Measurements from ENCODE around the gene BCL2L12.
A peak's percentile ranks its signal among the peaks of the same experiment; 100 is the strongest.

BCL2L12 gene

GRCh38 chr19:49682274-49682673 lies 16.5 kb downstream of the BCL2L12 start:
- Histone ChIP-seq H3K9me3 (ENCODE audit: control insufficient read depth, low read length) (no peaks in the 10 kb centered on the region), H3K36me3 (ENCODE audit: control insufficient read depth, insufficient read depth, low read length, severe bottlenecking) (peaks cover 47% of the 10 kb centered on the region), H3K9ac (ENCODE audit: low read length) (peak overlapping the region; percentile 70), H3K4me3 (ENCODE audit: low read length) (no peak overlapping the region), H3K4me1 (ENCODE audit: control insufficient read depth, insufficient read depth, low read length) (peaks cover 38% of the 10 kb centered on the region), H3K27me3 (replicated peaks; ENCODE audit: control insufficient read depth, insufficient read depth, low read length) (no peaks in the 10 kb centered on the region)
- DNase-seq (ENCODE audit: low read depth), result no peak

DNA sequence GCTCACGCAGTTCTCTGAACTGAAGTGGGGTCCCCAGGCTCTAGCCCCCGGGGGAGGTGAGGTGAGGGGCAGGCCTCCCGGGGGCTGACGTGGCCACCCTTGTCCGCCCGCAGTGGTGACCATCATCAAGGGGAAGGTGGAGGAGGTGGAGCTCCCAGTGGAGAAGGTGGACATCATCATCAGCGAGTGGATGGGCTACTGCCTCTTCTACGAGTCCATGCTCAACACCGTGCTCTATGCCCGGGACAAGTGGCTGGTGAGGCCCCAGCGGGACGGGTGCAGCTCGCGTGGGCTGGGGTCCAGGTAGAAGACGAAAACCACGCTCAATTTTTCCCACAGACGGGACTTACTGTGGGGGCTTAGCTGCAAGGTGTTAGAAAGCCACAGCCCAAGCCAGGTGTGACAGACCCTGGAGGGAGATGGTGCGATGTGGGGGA lies 18.1 kb downstream of the BCL2L12 start:
- Histone ChIP-seq H3K9ac (ENCODE audit: low read length) (no peak overlapping the region), H3K9me3 (ENCODE audit: control insufficient read depth, low read length) (no peaks in the 10 kb centered on the region), H3K4me1 (ENCODE audit: control insufficient read depth, insufficient read depth, low read length) (peaks cover 30% of the 10 kb centered on the region), H3K36me3 (ENCODE audit: control insufficient read depth, insufficient read depth, low read length, severe bottlenecking) (peaks cover 50% of the 10 kb centered on the region), H3K27me3 (replicated peaks; ENCODE audit: control insufficient read depth, insufficient read depth, low read length) (no peaks in the 10 kb centered on the region), H3K4me3 (ENCODE audit: low read length) (no peak overlapping the region)
- no peak for DNase-seq (ENCODE audit: low read depth)

GRCh38 chr19:49684251-49684982 lies 18.7 kb downstream of the BCL2L12 start:
- H3K4me3 ChIP-seq (ENCODE audit: low read length), result no peak overlapping the region
- H3K9me3 ChIP-seq (ENCODE audit: control insufficient read depth, low read length), result no peaks in the 10 kb centered on the region
- no peaks in the 10 kb centered on the region for H3K27me3 ChIP-seq (replicated peaks; ENCODE audit: control insufficient read depth, insufficient read depth, low read length)
- peak; percentile 22 for DNase-seq (ENCODE audit: low read depth)
- H3K36me3 ChIP-seq (ENCODE audit: control insufficient read depth, insufficient read depth, low read length, severe bottlenecking), result peaks cover 50% of the 10 kb centered on the region
- H3K4me1 ChIP-seq (ENCODE audit: control insufficient read depth, insufficient read depth, low read length), result peaks cover 25% of the 10 kb centered on the region
- no peak overlapping the region for H3K9ac ChIP-seq (ENCODE audit: low read length)

GRCh38 chr19:49684983-49685553 lies 19.3 kb downstream of the BCL2L12 start:
- no peak overlapping the region for H3K9ac ChIP-seq (ENCODE audit: low read length)
- no peaks in the 10 kb centered on the region for H3K27me3 ChIP-seq (replicated peaks; ENCODE audit: control insufficient read depth, insufficient read depth, low read length)
- H3K36me3 ChIP-seq (ENCODE audit: control insufficient read depth, insufficient read depth, low read length, severe bottlenecking), result peaks cover 50% of the 10 kb centered on the region
- H3K4me3 ChIP-seq (ENCODE audit: low read length), result no peak overlapping the region
- H3K9me3 ChIP-seq (ENCODE audit: control insufficient read depth, low read length), result no peaks in the 10 kb centered on the region
- no peak for DNase-seq (ENCODE audit: low read depth)
- H3K4me1 ChIP-seq (ENCODE audit: control insufficient read depth, insufficient read depth, low read length), result peaks cover 27% of the 10 kb centered on the region

DNA sequence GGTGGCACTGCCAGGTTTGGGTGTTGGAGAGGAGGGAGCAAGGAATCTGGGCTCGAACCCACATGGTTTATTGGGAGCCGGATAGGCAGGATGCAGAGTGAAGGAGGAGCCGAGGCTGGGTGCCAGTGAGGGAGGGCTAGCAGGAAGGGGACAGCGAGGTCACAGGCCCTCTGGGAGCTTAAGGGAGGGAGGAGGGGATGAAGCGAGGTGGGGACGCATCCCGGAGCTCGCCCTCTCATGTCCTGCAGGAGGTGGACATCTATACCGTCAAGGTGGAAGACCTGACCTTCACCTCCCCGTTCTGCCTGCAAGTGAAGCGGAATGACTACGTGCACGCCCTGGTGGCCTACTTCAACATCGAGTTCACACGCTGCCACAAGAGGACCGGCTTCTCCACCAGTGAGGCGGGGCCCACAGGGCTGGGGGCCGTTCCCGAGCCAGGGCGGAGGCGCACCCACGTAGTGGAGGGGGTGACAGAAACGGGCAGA lies 20.2 kb downstream of the BCL2L12 start:
- H3K36me3 ChIP-seq (ENCODE audit: control insufficient read depth, insufficient read depth, low read length, severe bottlenecking), result peaks cover 50% of the 10 kb centered on the region
- no peak for DNase-seq (ENCODE audit: low read depth)

DNA sequence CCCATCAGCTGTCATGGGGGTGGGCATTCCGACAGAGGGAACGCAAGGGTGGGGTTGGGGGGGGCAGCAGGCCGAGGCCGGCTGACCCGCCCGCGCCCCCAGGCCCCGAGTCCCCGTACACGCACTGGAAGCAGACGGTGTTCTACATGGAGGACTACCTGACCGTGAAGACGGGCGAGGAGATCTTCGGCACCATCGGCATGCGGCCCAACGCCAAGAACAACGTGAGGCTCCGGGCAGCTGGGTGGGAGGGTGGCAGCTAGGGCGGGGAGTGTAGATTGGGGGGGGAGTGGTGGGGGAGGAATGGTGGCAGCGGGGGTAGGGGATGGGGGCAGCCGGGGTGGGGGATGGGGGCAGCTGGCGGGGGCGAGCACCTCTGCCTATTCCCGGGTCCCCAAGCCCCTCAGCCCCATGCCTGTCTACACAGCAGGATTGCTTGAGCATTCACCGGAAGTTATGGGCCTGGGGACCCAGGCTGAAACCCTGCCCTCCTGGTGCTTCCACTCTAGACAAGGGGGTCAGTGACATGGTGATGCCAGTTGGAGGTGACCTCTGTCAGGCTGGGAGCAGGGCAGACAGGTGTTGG lies 20.9 kb downstream of the BCL2L12 start:
- peaks cover 23% of the 10 kb centered on the region for H3K4me1 ChIP-seq (ENCODE audit: control insufficient read depth, insufficient read depth, low read length)
- H3K36me3 ChIP-seq (ENCODE audit: control insufficient read depth, insufficient read depth, low read length, severe bottlenecking), result peaks cover 50% of the 10 kb centered on the region
- no peak overlapping the region for H3K9ac ChIP-seq (ENCODE audit: low read length)
- H3K27me3 ChIP-seq (replicated peaks; ENCODE audit: control insufficient read depth, insufficient read depth, low read length), result no peaks in the 10 kb centered on the region
- no peak overlapping the region for H3K4me3 ChIP-seq (ENCODE audit: low read length)
- DNase-seq (ENCODE audit: low read depth), result no peak
- no peaks in the 10 kb centered on the region for H3K9me3 ChIP-seq (ENCODE audit: control insufficient read depth, low read length)

More for the DNA sequence above, 20.2 kb downstream of the BCL2L12 start:
- no peak overlapping the region for H3K4me3 ChIP-seq (ENCODE audit: low read length)
- no peaks in the 10 kb centered on the region for H3K27me3 ChIP-seq (replicated peaks; ENCODE audit: control insufficient read depth, insufficient read depth, low read length)
- H3K9ac ChIP-seq (ENCODE audit: low read length), result no peak overlapping the region
- peaks cover 27% of the 10 kb centered on the region for H3K4me1 ChIP-seq (ENCODE audit: control insufficient read depth, insufficient read depth, low read length)
- no peaks in the 10 kb centered on the region for H3K9me3 ChIP-seq (ENCODE audit: control insufficient read depth, low read length)

- Histone ChIP-seq H3K27me3 (replicated peaks; ENCODE audit: control insufficient read depth, insufficient read depth, low read length) (no peaks in the 10 kb centered on the region), H3K4me1 (ENCODE audit: control insufficient read depth, insufficient read depth, low read length) (peaks cover 18% of the 10 kb centered on the region), H3K9ac (ENCODE audit: low read length) (no peak overlapping the region), H3K36me3 (ENCODE audit: control insufficient read depth, insufficient read depth, low read length, severe bottlenecking) (peaks cover 44% of the 10 kb centered on the region), H3K9me3 (ENCODE audit: control insufficient read depth, low read length) (no peaks in the 10 kb centered on the region), H3K4me3 (ENCODE audit: low read length) (no peak overlapping the region)
- DNase-seq (ENCODE audit: low read depth), result no peak
Observed at GRCh38 chr19:49687150-49687549, 21.4 kb downstream of the BCL2L12 start.

- Histone ChIP-seq H3K9me3 (ENCODE audit: control insufficient read depth, low read length) (no peaks in the 10 kb centered on the region), H3K9ac (ENCODE audit: low read length) (no peak overlapping the region), H3K36me3 (ENCODE audit: control insufficient read depth, insufficient read depth, low read length, severe bottlenecking) (peaks cover 40% of the 10 kb centered on the region), H3K4me3 (ENCODE audit: low read length) (no peak overlapping the region), H3K4me1 (ENCODE audit: control insufficient read depth, insufficient read depth, low read length) (peaks cover 14% of the 10 kb centered on the region), H3K27me3 (replicated peaks; ENCODE audit: control insufficient read depth, insufficient read depth, low read length) (no peaks in the 10 kb centered on the region)
- no peak for DNase-seq (ENCODE audit: low read depth)
Observed at GRCh38 chr19:49687566-49688316, 22.0 kb downstream of the BCL2L12 start.

GRCh38 chr19:49688531-49689132 lies 22.9 kb downstream of the BCL2L12 start:
- H3K4me3 ChIP-seq (ENCODE audit: low read length), result no peak overlapping the region

GRCh38 chr19:49689133-49690078 lies 23.7 kb downstream of the BCL2L12 start, which contains the start of gene ADM5:
TSS of gene ADM5 (plus strand) at chr19:49689594. CDS start at chr19:49689838, 244 bp downstream.
- peaks cover 14% of the 10 kb centered on the region for H3K4me1 ChIP-seq (ENCODE audit: control insufficient read depth, insufficient read depth, low read length)
- H3K9me3 ChIP-seq (ENCODE audit: control insufficient read depth, low read length), result no peaks in the 10 kb centered on the region
- H3K36me3 ChIP-seq (ENCODE audit: control insufficient read depth, insufficient read depth, low read length, severe bottlenecking), result peaks cover 27% of the 10 kb centered on the region
- H3K9ac ChIP-seq (ENCODE audit: low read length), result peak within 1 kb of the TSS; percentile 55
- H3K27me3 ChIP-seq (replicated peaks; ENCODE audit: control insufficient read depth, insufficient read depth, low read length), result no peaks in the 10 kb centered on the region
- H3K4me3 ChIP-seq (ENCODE audit: low read length), result peak within 1 kb of the TSS; percentile 73
- DNase-seq (ENCODE audit: low read depth), result no peak

More at GRCh38 chr19:49688531-49689132, 22.9 kb downstream of the BCL2L12 start:
- no peaks in the 10 kb centered on the region for H3K27me3 ChIP-seq (replicated peaks; ENCODE audit: control insufficient read depth, insufficient read depth, low read length)
- H3K4me1 ChIP-seq (ENCODE audit: control insufficient read depth, insufficient read depth, low read length), result peaks cover 14% of the 10 kb centered on the region
- no peak for DNase-seq (ENCODE audit: low read depth)
- H3K36me3 ChIP-seq (ENCODE audit: control insufficient read depth, insufficient read depth, low read length, severe bottlenecking), result peaks cover 34% of the 10 kb centered on the region
- no peak overlapping the region for H3K9ac ChIP-seq (ENCODE audit: low read length)
- no peaks in the 10 kb centered on the region for H3K9me3 ChIP-seq (ENCODE audit: control insufficient read depth, low read length)

Data from adipocyte (in vitro differentiated cells).